HepG2 (cell line): Measurements from ENCODE around the gene ENO2. TPM values are rescaled to one million over a fixed set of nuclear protein-coding genes. Genes with fewer than 3 reads are reported as not detected.

Experiments used
- ASH2L ChIP-seq: fragments of 300-600, 200-600 bp; sonication (generic); IDR thresholded peaks from 2 replicates; pipeline ENCODE4 v1.7.0; 2017; ENCODE audit warnings: low read depth, mild to moderate bottlenecking, moderate library complexity, mixed read lengths, low read length; ENCODE audit not compliant: insufficient read length
- CENPT ChIP-seq: sonication (generic); formaldehyde crosslinking; IDR thresholded peaks from 2 replicates; pipeline ENCODE4 v1.8.0; 2022; ENCODE audit warnings: low read depth, mild to moderate bottlenecking, moderate library complexity, missing genetic modification reagents
- IKZF1 ChIP-seq: fragments of 450-650 bp; IDR thresholded peaks from 2 replicates; pipeline ENCODE4 v1.7.1; 2016
- NCOA1 ChIP-seq: sonication (generic); formaldehyde crosslinking; IDR thresholded peaks from 2 replicates; pipeline ENCODE4 v1.9.0; 2021; ENCODE audit warnings: missing genetic modification reagents
- PCBP1 ChIP-seq: fragments of 200-400 bp; formaldehyde crosslinking; IDR thresholded peaks from 2 replicates; pipeline ENCODE4 v1.6.1; 2017; ENCODE audit warnings: mild to moderate bottlenecking, low read depth, low read length, borderline replicate concordance
- RARG ChIP-seq: sonication (generic); formaldehyde crosslinking; IDR thresholded peaks from 2 replicates; pipeline ENCODE4 v1.4.0; 2020; ENCODE audit warnings: low read depth, mild to moderate bottlenecking, missing genetic modification reagents
- SP5 ChIP-seq: IDR thresholded peaks from 2 replicates; pipeline ENCODE4 v1.6.1; 2016; ENCODE audit warnings: low read depth, borderline replicate concordance
- SPEN ChIP-seq: sonication (generic); formaldehyde crosslinking; IDR thresholded peaks from 2 replicates; pipeline ENCODE4 v1.5.1; 2020; ENCODE audit warnings: low read depth, mild to moderate bottlenecking, missing genetic modification reagents
- ZEB1 ChIP-seq: IDR thresholded peaks from 2 replicates; pipeline ENCODE4 v1.6.1; 2012; ENCODE audit warnings: mild to moderate bottlenecking, low read depth, inconsistent platforms; ENCODE audit not compliant: insufficient replicate concordance
- ZNF12 ChIP-seq: sonication (generic); formaldehyde crosslinking; IDR thresholded peaks from 2 replicates; pipeline ENCODE4 v1.5.0; 2020; ENCODE audit warnings: missing genetic modification reagents
- ZNF160 ChIP-seq: sonication (generic); formaldehyde crosslinking; IDR thresholded peaks from 2 replicates; pipeline ENCODE4 v1.8.0; 2022; ENCODE audit warnings: mild to moderate bottlenecking, inconsistent platforms, missing genetic modification reagents
- ZNF569 ChIP-seq: sonication (generic); formaldehyde crosslinking; IDR thresholded peaks from 2 replicates; pipeline ENCODE4 v1.5.0; 2020; ENCODE audit warnings: mild to moderate bottlenecking, missing genetic modification reagents, moderate library complexity, borderline replicate concordance
- ZSCAN9 ChIP-seq: IDR thresholded peaks from 2 replicates; pipeline ENCODE4 v1.6.1; 2016; ENCODE audit warnings: borderline replicate concordance
- polyA plus RNA-seq, 8 experiments: library from polyadenylated mRNA; depleted of rRNA in 3 of 8; stranded (reverse) in 7 of 8; unstranded in 1 of 8; fragments of >200 nt; fragmentation: Illumina TruSeq in 4 of 8; extraction: Trizol in 4 of 8; gene quantifications; 2 replicates each; pipeline versions ENCODE4 v1.2.1 to v1.2.3, GENCODE V29; 2011 to 2016; ENCODE audit warnings: low read depth in 4 of 8, missing spikeins in 1 of 8, mixed read lengths in 1 of 8; ENCODE audit not compliant: insufficient read depth in 1 of 8
- total RNA-seq, 5 experiments: library from RNA; depleted of rRNA; stranded (reverse); fragments of >200 nt; fragmentation: Illumina TruSeq; extraction: Trizol; gene quantifications; 2 replicates each; pipeline ENCODE4 v1.2.3, GENCODE V29; 2016; ENCODE audit warnings: low read depth in 1 of 5
- TF ChIP-seq, protein P1 (sequence below): sonication (generic); formaldehyde crosslinking; IDR thresholded peaks from 2 replicates; pipeline ENCODE4 v1.4.0; 2020; ENCODE audit warnings: mild to moderate bottlenecking, missing genetic modification reagents
- TF ChIP-seq, protein P2 (sequence below): sonication (generic); formaldehyde crosslinking; IDR thresholded peaks from 2 replicates; pipeline ENCODE4 v1.4.0; 2020; ENCODE audit warnings: missing genetic modification reagents, mild to moderate bottlenecking, borderline replicate concordance
- TF ChIP-seq, protein P3 (sequence below): sonication (generic); formaldehyde crosslinking; IDR thresholded peaks from 2 replicates; pipeline ENCODE4 v1.9.0; 2022; ENCODE audit warnings: missing genetic modification reagents, mild to moderate bottlenecking, borderline replicate concordance
- TF ChIP-seq, protein P4 (sequence below): IDR thresholded peaks from 2 replicates; pipeline ENCODE4 v1.6.1; 2016; ENCODE audit warnings: low read depth, missing genetic modification reagents, missing compliant biosample characterization

The ENO2 gene
- total and polyA plus RNA-seq, 2 of the 13 experiments (the other 11 are each of a cell fraction or from before 2014, with no cell fraction given), result 19.3 to 136 TPM

DNA sequence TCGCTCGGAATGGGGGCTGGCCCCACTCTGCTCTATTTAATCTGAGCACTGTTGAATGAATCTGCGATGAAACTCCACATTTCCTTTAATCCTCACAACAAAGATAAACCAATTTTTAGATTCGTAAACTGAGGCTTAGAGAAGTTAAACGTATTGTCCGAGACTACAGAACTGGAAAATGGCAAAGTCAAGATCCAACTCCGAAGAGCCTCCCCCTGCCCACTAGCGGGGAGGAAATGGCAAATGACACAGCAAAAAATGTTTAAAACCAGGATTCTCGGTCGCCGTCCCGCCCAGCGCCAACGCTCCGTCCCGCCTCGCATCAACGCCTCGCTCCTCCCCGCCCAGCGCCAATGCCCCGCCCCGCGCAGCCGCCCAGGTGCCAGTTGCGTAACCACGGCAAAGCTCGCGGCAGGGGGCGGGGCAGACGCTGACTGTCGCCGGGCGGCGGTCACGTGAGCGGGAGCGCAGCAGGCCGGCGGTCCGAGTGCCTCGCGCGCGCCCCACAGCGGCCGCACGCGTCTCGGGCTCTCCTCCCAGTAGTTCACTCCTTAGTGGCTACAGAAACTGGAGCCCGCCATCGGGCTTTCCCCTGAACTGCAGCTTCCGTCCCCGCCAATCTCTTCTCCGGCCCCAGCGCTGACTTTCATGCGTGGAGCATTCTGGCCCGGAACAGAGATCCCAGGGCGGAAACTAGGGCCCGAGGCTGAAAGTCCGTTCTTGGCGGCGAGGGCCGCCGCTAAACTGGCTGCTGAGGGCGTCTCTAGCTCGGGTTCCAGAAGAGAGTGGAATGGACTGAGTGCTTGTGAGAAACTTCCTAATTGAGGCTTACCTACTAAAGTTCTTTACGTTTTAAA, 23.4 kb upstream of the ENO2 start (continued):
- peak; percentile 42; the same call in 1 of the 2 replicates for TF ChIP-seq ZSCAN9 (CRISPR knock-in tag)
- TF ChIP-seq IKZF1, result no peak
- TF ChIP-seq, protein P1, sequence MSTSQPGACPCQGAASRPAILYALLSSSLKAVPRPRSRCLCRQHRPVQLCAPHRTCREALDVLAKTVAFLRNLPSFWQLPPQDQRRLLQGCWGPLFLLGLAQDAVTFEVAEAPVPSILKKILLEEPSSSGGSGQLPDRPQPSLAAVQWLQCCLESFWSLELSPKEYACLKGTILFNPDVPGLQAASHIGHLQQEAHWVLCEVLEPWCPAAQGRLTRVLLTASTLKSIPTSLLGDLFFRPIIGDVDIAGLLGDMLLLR (CRISPR knock-in tag), result no peak
- TF ChIP-seq ZNF160, result peak; percentile 23; the same call in 1 of the 2 replicates
- peak; percentile 99 for TF ChIP-seq SP5 (CRISPR knock-in tag)
- TF ChIP-seq ZEB1, result peak; percentile 58
- TF ChIP-seq, protein P2, sequence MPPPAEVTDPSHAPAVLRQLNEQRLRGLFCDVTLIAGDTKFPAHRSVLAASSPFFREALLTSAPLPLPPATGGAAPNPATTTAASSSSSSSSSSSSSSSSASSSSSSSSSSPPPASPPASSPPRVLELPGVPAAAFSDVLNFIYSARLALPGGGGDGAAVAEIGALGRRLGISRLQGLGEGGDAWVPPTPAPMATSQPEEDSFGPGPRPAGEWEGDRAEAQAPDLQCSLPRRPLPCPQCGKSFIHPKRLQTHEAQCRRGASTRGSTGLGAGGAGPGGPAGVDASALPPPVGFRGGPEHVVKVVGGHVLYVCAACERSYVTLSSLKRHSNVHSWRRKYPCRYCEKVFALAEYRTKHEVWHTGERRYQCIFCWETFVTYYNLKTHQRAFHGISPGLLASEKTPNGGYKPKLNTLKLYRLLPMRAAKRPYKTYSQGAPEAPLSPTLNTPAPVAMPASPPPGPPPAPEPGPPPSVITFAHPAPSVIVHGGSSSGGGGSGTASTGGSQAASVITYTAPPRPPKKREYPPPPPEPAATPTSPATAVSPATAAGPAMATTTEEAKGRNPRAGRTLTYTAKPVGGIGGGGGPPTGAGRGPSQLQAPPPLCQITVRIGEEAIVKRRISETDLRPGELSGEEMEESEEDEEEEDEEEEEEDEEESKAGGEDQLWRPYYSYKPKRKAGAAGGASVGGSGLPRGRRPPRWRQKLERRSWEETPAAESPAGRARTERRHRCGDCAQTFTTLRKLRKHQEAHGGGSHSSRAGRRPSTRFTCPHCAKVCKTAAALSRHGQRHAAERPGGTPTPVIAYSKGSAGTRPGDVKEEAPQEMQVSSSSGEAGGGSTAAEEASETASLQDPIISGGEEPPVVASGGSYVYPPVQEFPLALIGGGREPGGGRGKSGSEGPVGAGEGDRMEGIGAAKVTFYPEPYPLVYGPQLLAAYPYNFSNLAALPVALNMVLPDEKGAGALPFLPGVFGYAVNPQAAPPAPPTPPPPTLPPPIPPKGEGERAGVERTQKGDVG (CRISPR knock-in tag), result no peak; the same call in 1 of the 2 replicates
- no peak for TF ChIP-seq NCOA1
- no peak for TF ChIP-seq ZNF569 (CRISPR knock-in tag)
- TF ChIP-seq, protein P3, sequence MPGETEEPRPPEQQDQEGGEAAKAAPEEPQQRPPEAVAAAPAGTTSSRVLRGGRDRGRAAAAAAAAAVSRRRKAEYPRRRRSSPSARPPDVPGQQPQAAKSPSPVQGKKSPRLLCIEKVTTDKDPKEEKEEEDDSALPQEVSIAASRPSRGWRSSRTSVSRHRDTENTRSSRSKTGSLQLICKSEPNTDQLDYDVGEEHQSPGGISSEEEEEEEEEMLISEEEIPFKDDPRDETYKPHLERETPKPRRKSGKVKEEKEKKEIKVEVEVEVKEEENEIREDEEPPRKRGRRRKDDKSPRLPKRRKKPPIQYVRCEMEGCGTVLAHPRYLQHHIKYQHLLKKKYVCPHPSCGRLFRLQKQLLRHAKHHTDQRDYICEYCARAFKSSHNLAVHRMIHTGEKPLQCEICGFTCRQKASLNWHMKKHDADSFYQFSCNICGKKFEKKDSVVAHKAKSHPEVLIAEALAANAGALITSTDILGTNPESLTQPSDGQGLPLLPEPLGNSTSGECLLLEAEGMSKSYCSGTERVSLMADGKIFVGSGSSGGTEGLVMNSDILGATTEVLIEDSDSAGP (CRISPR knock-in tag), result peak; percentile 96
- TF ChIP-seq, protein P4, sequence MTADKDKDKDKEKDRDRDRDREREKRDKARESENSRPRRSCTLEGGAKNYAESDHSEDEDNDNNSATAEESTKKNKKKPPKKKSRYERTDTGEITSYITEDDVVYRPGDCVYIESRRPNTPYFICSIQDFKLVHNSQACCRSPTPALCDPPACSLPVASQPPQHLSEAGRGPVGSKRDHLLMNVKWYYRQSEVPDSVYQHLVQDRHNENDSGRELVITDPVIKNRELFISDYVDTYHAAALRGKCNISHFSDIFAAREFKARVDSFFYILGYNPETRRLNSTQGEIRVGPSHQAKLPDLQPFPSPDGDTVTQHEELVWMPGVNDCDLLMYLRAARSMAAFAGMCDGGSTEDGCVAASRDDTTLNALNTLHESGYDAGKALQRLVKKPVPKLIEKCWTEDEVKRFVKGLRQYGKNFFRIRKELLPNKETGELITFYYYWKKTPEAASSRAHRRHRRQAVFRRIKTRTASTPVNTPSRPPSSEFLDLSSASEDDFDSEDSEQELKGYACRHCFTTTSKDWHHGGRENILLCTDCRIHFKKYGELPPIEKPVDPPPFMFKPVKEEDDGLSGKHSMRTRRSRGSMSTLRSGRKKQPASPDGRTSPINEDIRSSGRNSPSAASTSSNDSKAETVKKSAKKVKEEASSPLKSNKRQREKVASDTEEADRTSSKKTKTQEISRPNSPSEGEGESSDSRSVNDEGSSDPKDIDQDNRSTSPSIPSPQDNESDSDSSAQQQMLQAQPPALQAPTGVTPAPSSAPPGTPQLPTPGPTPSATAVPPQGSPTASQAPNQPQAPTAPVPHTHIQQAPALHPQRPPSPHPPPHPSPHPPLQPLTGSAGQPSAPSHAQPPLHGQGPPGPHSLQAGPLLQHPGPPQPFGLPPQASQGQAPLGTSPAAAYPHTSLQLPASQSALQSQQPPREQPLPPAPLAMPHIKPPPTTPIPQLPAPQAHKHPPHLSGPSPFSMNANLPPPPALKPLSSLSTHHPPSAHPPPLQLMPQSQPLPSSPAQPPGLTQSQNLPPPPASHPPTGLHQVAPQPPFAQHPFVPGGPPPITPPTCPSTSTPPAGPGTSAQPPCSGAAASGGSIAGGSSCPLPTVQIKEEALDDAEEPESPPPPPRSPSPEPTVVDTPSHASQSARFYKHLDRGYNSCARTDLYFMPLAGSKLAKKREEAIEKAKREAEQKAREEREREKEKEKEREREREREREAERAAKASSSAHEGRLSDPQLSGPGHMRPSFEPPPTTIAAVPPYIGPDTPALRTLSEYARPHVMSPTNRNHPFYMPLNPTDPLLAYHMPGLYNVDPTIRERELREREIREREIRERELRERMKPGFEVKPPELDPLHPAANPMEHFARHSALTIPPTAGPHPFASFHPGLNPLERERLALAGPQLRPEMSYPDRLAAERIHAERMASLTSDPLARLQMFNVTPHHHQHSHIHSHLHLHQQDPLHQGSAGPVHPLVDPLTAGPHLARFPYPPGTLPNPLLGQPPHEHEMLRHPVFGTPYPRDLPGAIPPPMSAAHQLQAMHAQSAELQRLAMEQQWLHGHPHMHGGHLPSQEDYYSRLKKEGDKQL, result peak; percentile 39; the same call in 1 of the 2 replicates
- peak; percentile 56 for TF ChIP-seq ASH2L
- no peak for TF ChIP-seq CENPT (CRISPR knock-in tag)
- TF ChIP-seq PCBP1, result no peak
- peak; percentile 95 for TF ChIP-seq SPEN (CRISPR knock-in tag)
- TF ChIP-seq RARG (CRISPR knock-in tag), result no peak
- TF ChIP-seq ZNF12, result no peak
